HG03565 (cell line): ENCODE data around the gene CHRM2.
"Not testable (repeated sequence)": the region's sequence is repeated elsewhere in the genome, so short reads cannot be mapped to it uniquely, and the experiment has no call there.

ENCODE experiments used
- ATAC-seq: cut with Tn5 transposase; IDR thresholded peaks from one replicate; pipeline ENCODE4 v1.9.1; 2021; ENCODE audit warnings: mild to moderate bottlenecking, moderate library complexity; ENCODE audit not compliant: unreplicated experiment

The CHRM2 gene

DNA sequence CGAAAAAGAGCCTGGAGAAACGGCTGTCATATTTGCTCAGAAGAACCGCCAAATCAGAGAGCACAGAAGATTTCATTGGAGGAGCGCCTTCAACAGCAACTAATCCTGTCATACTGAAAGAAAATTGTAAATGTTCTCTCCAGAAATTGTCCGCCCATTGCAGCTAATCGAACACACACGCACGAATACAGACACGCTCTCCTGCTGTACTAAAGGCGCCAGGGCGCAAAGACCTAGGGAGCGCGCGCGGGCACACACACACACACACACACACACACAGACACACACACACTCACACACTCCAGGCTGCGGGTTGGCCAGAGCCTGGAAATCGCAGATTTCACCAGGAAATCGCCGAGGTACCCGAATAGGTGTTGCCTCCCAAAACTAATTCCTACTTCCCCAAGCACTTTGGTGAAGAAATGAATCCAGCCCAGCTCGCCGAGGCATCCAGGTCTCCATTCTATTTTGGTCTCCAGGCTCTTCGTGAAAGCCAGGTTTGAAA, at the start of gene CHRM2:
Gene CHRM2 (plus strand): TSS at position 157 of the 505 bp plus-strand sequence. CDS start 146,214 bp downstream, outside the sequence.
- no peak for ATAC-seq

DNA sequence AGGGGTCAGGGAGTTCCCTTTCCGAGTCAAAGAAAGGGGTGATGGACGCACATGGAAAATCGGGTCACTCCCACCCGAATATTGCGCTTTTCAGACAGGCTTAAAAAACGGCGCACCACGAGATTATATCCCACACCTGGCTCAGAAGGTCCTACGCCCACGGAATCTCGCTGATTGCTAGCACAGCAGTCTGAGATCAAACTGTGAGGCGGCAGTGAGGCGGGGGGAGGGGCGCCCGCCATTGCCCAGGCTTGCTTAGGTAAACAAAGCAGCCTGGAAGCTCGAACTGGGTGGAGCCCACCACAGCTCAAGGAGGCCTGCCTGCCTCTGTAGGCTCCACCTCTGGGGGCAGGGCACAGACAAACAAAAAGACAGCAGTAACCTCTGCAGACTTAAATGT, 37.1 kb upstream of the CHRM2 start:
- not testable (repeated sequence) for ATAC-seq

DNA sequence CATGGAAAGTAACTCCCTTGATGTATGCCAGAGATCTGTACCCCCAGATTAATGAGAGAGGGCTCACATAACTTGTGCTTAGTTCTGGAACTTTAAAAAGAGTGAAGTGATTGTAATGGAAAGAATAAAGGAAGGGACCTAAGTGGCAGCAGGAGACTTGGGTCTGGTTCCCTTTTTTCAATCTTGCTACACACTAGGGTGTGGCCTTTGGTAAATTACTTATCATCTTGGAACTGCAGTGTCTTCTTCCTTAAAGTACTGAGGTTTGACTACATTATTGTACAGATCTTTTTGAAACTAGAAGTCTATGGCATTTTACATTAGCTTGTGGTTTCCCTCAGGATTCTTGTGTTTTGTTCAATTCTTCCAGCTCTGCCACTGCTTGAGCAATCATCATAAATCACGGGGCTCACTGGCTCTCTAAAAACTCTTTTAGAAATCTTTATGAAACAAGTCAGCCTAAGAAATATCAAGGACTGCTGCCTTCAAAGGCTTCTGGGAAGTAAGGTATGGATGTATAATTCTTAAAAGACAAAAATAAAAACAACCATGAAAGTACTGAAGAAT, 22.5 kb upstream of the CHRM2 start:
- ATAC-seq, result no peak

DNA sequence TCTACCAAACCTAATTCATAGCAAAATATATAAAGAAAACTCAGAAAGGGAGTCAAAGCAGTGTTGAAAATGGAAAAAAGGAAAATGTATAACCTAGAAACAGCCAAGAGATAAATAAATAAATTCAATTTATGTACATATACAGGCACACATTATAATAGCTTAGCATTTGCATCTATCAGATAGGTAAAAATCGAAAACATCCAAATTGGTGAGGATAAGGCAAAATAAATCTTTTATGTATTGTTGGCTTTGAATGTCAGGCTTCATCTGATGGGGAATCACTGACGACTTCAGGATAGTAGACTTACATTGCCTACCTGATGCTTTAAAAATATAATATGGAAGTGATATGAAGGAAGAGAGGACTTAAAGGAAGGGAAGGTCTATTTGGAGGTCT, 20.6 kb upstream of the CHRM2 start:
- ATAC-seq, result no peak

DNA sequence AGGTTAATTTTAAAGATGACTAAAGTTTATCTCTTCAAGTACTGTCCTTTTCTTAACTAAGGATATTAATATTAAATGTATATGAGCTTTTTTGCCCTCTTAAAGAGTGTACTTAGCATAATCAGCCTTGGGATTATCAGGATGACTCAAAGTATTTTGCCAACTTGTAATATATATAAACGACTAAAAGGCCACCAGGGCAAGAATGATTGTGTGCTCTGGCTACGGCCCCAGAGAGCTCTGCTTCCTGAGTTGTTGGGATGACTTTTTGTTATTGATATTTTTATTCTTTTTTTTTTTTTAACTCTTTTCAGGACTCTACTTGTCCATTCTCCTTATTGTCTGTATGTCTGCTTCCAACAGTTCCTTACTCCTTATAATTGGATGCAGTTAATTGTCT, 14.8 kb upstream of the CHRM2 start:
- ATAC-seq, result no peak

DNA sequence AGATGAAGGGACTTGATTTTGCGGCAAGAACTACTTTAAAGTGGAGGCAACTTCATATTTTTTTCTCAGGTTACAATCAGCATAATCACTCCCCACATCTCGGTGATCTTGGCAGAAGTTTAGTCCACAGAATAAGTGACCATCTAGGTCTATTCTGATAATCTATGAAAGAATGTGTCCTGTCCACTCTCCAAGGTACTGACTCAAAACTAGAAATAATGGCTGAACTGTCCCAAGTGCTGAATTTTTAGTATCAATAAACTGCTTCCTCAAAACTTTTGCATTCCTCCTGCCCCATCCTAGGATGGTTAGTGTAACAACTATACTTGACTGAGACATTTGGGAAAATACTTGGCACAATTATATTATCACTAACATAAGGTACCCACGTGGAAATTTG, 10.9 kb upstream of the CHRM2 start:
- ATAC-seq, result no peak

DNA sequence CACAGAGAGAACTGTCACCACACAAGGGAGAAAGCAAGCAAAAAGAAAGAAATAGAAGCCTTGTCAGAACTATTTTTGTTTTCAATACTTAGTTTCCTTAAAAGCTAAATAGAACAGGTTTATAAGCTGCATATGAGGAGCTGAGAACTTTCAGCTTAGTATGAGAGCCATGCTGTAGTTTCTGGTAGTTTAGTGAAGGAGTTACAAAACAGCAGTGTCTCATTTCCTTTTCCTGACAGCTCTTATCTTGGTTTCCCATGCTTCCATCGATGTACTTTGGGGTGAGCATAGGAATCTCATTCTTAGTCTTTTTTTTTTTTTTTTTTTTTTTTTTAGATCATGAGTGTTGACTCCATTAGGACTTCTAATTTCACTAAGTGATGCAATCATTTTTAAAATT, 8.6 kb upstream of the CHRM2 start:
- ATAC-seq, result no peak

DNA sequence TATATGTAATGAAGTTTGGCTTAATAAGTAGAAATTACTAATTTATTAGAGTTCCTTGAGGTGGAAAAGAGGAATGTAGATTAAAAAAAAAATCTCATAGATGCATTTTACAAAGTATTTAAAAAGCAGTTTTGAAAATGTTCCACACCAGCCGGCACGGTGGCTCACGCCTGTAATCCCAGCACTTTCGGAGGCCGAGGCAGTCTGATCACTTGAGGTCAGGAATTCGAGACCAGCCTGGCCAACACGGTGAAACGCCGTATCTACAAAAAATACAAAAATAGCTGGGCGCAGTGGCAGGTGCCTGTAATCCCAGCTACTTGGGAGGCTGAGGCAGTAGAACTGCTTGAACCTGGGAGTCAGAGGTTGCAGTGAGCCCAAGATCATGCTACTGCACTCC, 3.2 kb upstream of the CHRM2 start:
- no peak for ATAC-seq

DNA sequence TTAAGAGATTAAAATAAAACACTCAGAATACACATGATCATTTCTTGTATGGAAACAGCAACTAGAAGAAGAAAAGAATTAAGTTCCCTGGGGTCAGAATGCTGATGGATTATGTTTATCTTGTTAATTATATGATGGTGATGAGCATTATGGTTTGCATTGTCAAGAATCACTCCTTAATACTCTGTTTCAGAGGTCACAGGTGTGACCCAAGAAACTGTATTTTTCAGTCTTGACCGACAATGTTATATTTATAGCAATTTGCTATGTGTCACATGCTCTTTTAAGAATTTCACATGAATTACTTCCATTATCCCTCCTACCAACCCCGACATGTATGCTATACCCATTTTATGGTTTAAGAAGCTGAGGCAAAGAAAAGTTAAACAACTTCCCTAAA, 2.7 kb upstream of the CHRM2 start:
- no peak for ATAC-seq

DNA sequence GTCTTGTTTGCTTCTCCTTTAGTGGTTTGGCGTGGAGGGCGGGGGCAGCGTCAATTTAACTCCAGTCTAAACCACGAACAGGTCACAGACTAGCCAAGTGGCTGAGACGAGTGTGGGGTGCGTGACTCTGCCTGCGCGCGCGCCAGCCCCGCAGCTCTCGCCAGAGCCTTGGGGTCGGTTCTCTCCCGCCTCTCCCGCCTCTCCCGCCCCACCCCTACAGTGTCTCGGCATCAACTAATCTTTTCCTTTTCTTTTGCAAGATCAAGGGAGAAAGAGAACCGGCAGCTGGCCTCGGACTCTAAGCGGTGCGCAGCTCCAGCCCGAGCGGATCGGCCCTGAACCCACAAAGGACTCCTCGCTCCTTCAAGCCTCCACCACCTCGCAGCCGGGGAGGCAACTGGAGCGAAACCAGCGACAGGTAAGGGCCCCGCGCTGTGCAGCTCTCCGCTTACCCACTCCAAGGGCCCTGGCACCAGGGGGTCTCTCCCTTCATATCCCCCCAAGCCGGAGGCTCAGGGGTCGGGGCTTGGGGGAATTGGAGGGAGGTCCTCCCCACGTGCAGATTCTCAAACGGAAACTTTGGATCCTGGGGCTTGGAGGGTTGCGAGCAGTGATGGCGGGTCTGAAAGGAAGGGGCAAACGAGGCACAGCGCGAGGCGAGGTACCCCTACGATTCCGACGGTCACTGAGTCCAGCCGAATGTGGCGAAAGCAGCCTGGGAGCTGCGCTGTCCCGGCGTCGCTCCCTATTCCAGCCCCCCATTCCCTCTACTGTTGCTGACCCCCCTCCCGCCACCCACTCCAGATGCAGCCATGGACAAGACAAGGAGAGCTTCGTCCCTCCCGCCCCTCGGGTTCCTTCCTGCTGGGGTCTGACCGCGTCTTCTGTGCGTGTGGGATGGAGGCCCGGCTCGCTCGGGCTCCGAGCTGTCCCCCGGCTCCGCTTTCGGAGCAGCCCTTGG, 829 bp downstream of the CHRM2 start:
- no peak for ATAC-seq

DNA sequence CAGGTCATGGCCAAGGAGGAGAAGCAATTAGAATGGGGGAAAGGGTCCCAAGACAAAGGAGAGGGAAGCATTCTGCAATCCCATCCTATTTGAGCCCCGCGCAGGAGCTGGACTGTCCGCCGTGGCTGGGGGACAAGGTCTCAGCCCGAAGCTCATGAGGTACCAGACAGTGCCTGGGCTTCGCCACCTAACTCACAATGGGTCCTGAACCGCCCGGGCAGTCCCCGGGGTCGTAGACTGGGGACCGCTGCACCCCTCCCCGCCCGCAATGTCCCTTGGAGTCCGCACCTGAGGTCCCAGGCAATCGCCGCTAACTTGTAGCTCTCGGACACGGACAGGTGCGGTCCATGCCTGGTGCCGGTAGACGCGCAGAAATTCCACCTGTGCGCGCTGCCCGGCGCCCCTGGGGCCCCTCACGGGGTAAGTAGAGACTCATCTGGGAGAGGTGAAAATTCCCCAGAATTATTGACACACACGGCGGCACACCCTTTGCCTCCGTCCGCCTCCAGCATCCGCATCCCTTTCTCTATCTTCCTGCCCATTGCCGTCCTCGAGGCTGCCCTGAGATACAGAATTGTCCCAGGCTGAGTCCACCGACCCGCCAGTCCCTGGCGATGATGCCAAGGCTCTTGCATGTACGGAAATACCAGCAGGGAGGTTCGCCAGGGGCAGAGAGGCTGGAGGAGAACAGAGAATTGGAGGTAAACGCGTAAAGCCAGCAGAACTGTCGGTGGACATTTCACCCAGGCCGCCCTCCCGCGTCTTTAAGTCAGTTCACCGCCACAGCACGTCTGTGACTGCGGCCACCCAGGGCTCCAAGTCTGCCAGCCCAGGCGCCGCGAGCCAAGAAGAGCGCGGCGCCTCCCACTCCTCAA, 1.8 kb downstream of the CHRM2 start:
- ATAC-seq, result no peak

DNA sequence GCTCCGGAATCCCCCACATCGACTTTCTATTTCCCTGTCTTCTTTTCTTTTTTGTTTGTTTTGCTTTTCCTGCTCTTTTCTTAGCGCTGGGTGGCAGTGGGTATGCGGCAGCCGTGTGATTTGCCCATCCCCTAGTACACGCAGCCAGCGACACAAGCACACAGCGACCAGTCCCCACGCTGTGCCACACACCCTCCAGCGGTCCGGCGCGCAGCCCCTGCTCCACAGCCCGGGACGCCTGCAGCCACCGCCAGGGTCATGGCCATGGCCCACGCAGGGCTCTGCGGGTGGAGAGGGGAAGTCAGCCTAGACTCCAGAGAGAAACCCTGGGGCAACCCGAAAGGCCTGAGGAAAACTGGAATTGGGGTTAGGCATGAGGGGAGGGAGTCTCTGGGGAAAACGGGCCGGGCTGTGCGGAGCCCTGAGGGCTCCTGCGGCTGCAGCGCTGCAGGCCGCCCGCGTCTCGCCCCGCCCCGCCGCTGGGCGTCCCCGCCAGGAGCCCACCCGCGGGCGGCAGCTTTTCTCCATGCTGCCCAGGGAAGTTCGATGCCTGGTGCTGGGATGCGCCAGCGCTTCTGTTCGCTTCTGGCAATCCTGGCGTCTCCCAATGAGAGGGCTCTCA, 2.5 kb downstream of the CHRM2 start:
- ATAC-seq, result no peak

DNA sequence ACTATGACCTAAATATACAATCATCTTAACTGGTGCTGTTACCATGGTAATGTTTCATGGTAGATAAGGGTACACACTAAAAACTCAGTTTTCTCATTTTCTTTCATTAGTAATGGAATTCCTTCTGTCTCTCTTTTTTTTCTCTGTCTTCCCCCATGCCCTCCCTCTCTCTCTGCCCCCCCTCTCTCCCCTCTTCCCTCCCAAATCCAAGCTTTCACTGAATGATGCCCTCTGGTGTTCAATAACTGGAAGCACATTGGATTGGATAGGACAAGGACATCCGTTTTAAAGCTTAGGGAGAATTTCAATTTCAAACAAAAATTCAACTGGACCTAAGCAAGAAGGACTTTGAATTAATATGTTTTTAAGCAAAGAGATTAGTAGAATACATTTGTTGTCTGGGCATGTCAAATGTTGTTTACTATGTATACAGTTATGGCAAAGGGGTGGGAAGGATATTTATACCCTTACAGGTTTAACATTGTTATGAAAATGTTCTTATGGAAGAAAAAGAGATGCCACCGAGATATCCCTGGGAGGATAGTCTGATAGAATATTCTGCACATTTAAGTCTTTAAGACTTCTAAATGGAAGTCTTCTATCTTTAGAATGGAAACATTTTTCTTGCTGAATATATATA, 6.1 kb downstream of the CHRM2 start:
- no peak for ATAC-seq

DNA sequence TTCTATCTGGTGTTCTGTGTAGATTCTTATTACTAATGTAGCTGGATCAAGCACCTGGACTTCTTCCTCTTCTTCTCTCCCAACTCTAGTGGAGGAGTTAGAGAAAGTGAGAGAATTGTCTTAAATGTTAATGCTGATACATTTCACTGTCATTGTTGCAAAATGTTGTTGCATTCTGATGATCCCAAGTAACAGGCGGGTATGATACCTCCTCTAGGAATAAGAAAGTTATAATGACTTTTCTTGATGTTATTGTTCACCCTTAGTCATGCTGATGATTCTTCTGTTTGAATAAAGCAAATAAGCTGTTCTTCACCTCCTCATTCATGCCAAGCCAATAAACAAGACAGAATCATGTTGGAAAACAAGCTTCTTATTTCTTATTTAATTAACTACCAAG, 9.1 kb downstream of the CHRM2 start:
- no peak for ATAC-seq

DNA sequence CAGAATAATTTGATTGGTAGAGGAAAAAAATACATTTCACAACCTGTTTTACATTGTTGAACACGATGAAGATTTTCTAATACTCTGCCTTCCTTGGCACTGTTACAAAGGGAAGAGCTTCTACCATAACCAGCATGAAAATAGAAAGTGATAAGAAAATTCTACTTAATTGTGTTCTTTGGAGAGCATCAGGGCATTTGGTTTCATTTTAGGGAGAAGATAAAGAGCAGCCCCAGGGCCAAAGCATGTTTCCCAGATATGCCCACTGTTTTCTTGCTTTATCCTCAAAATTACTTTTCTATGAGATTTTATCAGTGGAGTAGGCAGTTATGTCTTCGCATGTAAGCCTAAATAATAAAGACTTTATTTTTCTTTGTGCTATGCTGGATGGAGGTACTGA, 9.5 kb downstream of the CHRM2 start:
- no peak for ATAC-seq

DNA sequence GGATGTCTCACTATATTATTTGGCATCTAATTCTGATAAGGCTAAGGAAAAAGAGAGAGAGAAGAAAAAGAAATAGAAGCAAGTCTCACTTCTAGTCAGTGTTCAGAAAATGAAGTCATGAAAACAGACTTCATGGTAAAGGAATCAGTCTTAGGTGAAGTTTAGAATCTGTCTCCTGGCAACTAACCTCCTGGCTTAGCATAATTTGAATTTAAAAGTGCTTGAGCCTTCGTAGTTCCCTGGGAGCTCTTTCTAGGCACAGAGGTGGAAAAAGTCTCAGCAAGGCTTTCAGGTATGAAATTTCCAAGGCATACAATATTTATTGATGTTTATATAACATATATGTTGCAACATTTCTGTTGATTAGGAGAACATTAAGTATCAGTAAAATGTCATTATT, 10.4 kb downstream of the CHRM2 start:
- ATAC-seq, result no peak

DNA sequence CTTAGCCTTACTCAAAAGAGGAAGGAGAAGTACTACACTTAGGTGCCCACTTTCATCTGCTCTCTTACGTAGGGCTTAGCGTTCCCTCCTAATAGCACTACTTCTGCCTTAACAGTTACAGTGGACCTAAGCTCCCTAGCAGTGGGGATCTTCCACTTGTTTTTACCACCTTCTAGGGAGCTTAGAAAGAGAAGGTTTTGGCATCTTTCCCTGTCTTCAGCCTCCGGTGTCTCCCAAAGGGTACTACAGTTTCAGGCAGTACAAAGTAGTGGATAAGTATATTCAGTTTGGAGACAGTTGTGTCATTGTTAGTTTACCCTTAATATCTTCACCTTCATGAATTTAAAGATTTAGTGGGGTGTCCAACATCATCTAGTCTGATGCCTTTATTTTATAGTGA, 14.6 kb downstream of the CHRM2 start:
- no peak for ATAC-seq

DNA sequence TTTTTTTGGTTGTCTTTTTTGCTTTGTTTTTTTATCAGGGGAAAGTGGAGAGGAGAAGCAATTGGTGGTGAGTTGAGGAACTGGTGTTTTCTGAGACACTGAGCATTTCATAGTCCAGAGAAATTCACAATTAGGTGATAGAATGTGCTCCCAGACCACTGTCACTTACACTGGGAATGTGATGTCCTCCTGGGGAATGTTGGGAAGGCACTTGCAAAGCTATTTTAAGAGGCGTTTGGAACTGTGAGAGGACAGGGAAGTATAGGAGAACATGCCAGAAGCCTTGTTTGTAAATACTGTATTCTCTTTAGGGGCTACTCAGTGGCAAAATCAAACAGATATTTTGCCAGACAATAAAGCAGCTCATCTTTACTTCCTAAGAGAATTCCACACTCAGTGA, 16.0 kb downstream of the CHRM2 start:
- ATAC-seq, result no peak

DNA sequence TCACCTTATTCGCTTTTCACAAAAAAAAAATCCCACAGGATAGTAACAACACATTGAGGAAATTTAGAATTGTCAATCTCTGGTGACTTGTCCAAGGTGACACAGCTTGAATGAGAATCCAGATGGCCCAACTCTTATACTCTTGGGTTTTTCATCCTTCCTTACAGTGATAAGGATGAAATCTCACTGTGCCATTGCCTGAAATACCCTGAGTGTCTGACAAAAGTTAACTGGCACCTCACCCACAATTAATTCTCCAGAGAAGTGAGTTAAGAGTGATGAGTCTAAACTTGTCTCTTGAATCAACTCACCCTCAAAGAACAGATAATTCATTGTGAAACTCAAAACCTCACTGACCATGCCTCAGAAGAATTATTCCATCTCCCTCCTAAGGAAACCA, 18.9 kb downstream of the CHRM2 start:
- no peak for ATAC-seq

DNA sequence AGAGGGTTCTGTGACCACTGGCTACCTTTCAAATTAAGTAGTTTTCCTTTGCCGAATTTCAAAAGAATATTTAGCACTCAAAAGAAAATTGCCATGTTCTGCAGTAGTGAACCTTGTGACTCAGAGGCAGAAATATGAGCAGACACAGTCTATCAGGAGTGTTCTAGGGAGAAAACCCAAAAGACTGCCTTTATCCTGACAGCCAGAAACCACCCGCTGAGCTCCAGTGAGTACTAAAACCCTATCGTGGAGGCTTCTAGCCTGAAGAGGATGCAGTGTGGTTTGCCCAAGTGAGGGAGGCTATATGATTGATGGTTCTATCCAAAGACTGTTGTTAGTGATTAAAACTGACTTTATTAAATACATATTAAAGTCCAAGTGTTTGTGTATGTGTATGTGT, 21.9 kb downstream of the CHRM2 start:
- no peak for ATAC-seq
